Eye (tissue), 1 donor: ENCODE measurements around the gene BTBD3.

Experiments
- DNase-seq: peaks from one replicate; pipeline ENCODE4 v3.0.0-alpha.2; 2015

BTBD3 gene

DNA sequence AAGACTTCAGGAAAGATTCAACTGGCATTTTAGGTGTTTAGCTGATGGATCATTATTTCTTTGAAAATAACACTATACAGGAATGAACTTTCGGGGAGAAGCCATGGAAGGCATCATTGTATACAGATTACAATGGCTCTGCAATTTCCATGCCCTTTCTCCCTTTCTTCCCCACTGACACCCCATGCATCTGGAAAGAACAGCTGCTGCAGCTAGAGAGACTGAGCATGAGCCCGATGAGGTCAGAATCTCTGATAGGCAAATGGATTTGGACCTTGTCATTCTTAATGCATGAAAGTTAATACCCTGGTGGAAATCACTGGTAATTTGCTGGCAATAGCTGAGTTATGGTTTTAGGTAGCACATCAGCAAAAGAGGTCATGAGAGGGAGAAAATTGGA is 54.8 kb downstream of the BTBD3 start:
- no peak for DNase-seq
